ENCODE results near the gene TMC4. TPM values are rescaled to one million over a fixed set of nuclear protein-coding genes. Genes with fewer than 3 reads are reported as not detected.

The TMC4 gene
- polyA plus RNA-seq, 1 donor (not counting 4 experiments of a cell fraction or from before 2014, with no cell fraction given), result 1.5 TPM

DNA sequence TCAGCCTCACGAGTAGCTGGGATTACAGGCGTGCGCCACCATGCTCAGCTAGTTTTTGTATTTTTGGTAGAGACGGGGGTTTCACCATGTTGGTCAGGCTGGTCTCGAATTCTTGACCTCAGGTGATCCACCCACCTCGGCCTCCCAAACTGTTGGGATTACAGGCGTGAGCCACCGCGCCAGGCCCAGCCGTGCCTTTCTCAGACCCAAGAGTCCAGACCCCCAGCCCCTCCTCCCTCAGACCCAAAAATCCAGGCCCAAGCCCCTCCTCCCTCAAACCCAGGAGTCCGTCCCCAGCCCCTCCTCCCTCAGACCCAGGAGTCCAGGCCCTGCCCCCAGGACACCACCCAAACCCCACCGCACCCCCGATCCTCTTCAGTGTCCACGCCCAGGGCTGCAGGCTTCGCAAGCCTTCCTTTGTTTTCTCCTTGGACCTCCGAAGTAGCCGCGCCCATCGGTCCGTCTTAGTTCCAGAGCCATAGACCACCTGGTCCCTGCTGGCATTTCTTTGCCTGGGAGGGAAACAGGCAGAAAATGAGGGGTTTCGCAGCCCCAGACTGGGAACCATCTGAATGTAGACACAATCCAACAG is 3.7 kb downstream of the TMC4 start:
- Histone ChIP-seq H3K36me3 (ENCODE audit: control insufficient read depth in 2 of 2, extremely low read depth in 1 of 2, insufficient read depth in 2 of 2, low read length in 2 of 2) (no peaks in the 10 kb centered on the region), H3K27ac (ENCODE audit: control insufficient read depth, insufficient read depth, low read length) (no peak overlapping the region), H4K20me1 (ENCODE audit: control insufficient read depth, extremely low read depth, insufficient read depth, low read length) (no peaks in the 10 kb centered on the region), H3K4me1 (ENCODE audit: control insufficient read depth, extremely low read depth, insufficient read depth, low read length) (peaks cover 4% of the 10 kb centered on the region), H2AFZ (ENCODE audit: control insufficient read depth, low read length) (no peak overlapping the region), H3K4me3 (ENCODE audit: control insufficient read depth in 2 of 3, extremely low read depth in 1 of 3, insufficient read depth in 2 of 3, low read depth in 1 of 3, low read length in 3 of 3) (no peak overlapping the region), H3K9me1 (ENCODE audit: control insufficient read depth, extremely low read depth, insufficient read depth, low read length) (no peaks in the 10 kb centered on the region), H3K9me3 (ENCODE audit: control insufficient read depth, low read depth, low read length) (no peaks in the 10 kb centered on the region), H3K9ac (ENCODE audit: control insufficient read depth, extremely low read depth, insufficient read depth, low read length) (no peak overlapping the region), H3K79me2 (ENCODE audit: control insufficient read depth, insufficient read depth, low read length) (no peaks in the 10 kb centered on the region), H3K27me3 (ENCODE audit: control insufficient read depth, extremely low read depth, insufficient read depth, low read length) (no peaks in the 10 kb centered on the region), H3K4me2 (ENCODE audit: control insufficient read depth, extremely low read depth, insufficient read depth, low read depth, low read length) (no peak overlapping the region)
- dilution Hi-C loops (cut with MboI; ENCODE audit: extremely low pct_ligation_motif_present, low sequenced_read_pairs), result no loop called here
- TF ChIP-seq CTCF (optimal IDR thresholded peaks at IDR 0.05 in 1 of 3, IDR thresholded peaks at IDR 0.05 in 1 of 3, conservative IDR thresholded peaks at IDR 0.05 in 1 of 3; ENCODE audit: extremely low read depth in 1 of 3, insufficient read depth in 2 of 3, low read length in 3 of 3) (no peak), EZH2 (IDR thresholded peaks at IDR 0.05; ENCODE audit: low read length) (no peak)
- FAIRE-seq, result no peak
- no peak for DNase-seq (ENCODE audit: low read depth, low spot score)

GRCh38 chr19:54168174-54168917 is 4.6 kb downstream of the TMC4 start:
- Histone ChIP-seq H3K27ac (ENCODE audit: control insufficient read depth, insufficient read depth, low read length) (no peak overlapping the region), H3K79me2 (ENCODE audit: control insufficient read depth, insufficient read depth, low read length) (no peaks in the 10 kb centered on the region), H3K9me1 (ENCODE audit: control insufficient read depth, extremely low read depth, insufficient read depth, low read length) (no peaks in the 10 kb centered on the region), H4K20me1 (ENCODE audit: control insufficient read depth, extremely low read depth, insufficient read depth, low read length) (no peaks in the 10 kb centered on the region), H3K4me1 (ENCODE audit: control insufficient read depth, extremely low read depth, insufficient read depth, low read length) (peaks cover 1% of the 10 kb centered on the region), H3K36me3 (ENCODE audit: control insufficient read depth in 2 of 2, extremely low read depth in 1 of 2, insufficient read depth in 2 of 2, low read length in 2 of 2) (no peaks in the 10 kb centered on the region), H3K4me3 (ENCODE audit: control insufficient read depth in 2 of 3, extremely low read depth in 1 of 3, insufficient read depth in 2 of 3, low read depth in 1 of 3, low read length in 3 of 3) (no peak overlapping the region), H2AFZ (ENCODE audit: control insufficient read depth, low read length) (peak overlapping the region; percentile 46), H3K9me3 (ENCODE audit: control insufficient read depth, low read depth, low read length) (no peaks in the 10 kb centered on the region), H3K27me3 (ENCODE audit: control insufficient read depth, extremely low read depth, insufficient read depth, low read length) (no peaks in the 10 kb centered on the region), H3K4me2 (ENCODE audit: control insufficient read depth, extremely low read depth, insufficient read depth, low read depth, low read length) (no peak overlapping the region), H3K9ac (ENCODE audit: control insufficient read depth, extremely low read depth, insufficient read depth, low read length) (no peak overlapping the region)
- FAIRE-seq (peak; percentile 41), DNase-seq (ENCODE audit: low read depth, low spot score) (no peak)
- dilution Hi-C loops (cut with MboI; ENCODE audit: extremely low pct_ligation_motif_present, low sequenced_read_pairs), result no loop called here
- TF ChIP-seq CTCF (optimal IDR thresholded peaks at IDR 0.05 in 1 of 3, IDR thresholded peaks at IDR 0.05 in 1 of 3, conservative IDR thresholded peaks at IDR 0.05 in 1 of 3; ENCODE audit: extremely low read depth in 1 of 3, insufficient read depth in 2 of 3, low read length in 3 of 3) (peak; percentile 82 to 97 (median 93)), EZH2 (IDR thresholded peaks at IDR 0.05; ENCODE audit: low read length) (no peak)
